Hypothalamus (tissue), 51 donors: ENCODE results near the gene LGALS12.

Experiments
- DNase-seq, 51 donors: peaks; one replicate each; lab custom pipeline; 2025; lab: John Stamatoyannopoulos, UW

LGALS12 gene

GRCh38 chr11:63556404-63557013 is 50.6 kb downstream of the LGALS12 start:
- no peak for DNase-seq

GRCh38 chr11:63557570-63557969 is 51.7 kb downstream of the LGALS12 start:
- DNase-seq = no peak

- no peak for DNase-seq
Observed at GRCh38 chr11:63558459-63559157, 52.7 kb downstream of the LGALS12 start.

GRCh38 chr11:63560506-63561180 is 54.8 kb downstream of the LGALS12 start:
- DNase-seq = peak in 3 of 51 donors; percentile 9 to 28 (median 28)

- no peak for DNase-seq
Observed at GRCh38 chr11:63563201-63564055, 57.5 kb downstream of the LGALS12 start, which contains the start of gene PLAAT2. Gene PLAAT2, minus strand, starts transcription at chr11:63563379. Its CDS starts 55 bp downstream, at chr11:63563324.

GRCh38 chr11:63564056-63564774 is 58.3 kb downstream of the LGALS12 start:
- DNase-seq = peak in 16 of 51 donors; percentile 5 to 67 (median 34)

- no peak for DNase-seq
Observed at GRCh38 chr11:63564784-63565350, 59.0 kb downstream of the LGALS12 start.
